Measurements from ENCODE around the gene DCDC1.

Gene DCDC1

GRCh38 chr11:30855383-30856006 lies 514.0 kb downstream of the DCDC1 start:
- DNase-seq (ENCODE audit: low read depth, low spot score): no peak

DNA sequence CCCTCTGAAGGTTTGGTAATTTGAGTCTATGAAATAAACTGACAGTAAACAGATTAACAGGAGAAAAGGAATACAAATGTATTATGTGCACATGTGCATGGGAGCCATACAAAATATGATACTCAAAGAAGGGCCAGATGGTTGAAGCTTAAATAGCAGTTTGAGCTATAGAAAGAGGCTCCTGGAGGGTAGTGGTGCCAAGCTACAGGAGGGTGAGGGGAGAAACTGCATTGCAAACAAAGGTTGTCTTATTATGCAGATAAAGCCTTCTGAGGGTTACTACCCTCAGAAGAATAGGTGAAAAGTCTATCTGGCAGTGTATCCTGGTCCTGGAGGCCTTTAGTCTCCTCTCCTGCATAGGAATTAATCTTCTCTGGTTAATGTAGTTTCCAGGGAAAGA lies 516.1 kb downstream of the DCDC1 start:
- no peak for DNase-seq (ENCODE audit: low read depth, low spot score)

GRCh38 chr11:30852645-30853044 lies 516.9 kb downstream of the DCDC1 start:
- no peak for DNase-seq (ENCODE audit: low read depth, low spot score)

DNA sequence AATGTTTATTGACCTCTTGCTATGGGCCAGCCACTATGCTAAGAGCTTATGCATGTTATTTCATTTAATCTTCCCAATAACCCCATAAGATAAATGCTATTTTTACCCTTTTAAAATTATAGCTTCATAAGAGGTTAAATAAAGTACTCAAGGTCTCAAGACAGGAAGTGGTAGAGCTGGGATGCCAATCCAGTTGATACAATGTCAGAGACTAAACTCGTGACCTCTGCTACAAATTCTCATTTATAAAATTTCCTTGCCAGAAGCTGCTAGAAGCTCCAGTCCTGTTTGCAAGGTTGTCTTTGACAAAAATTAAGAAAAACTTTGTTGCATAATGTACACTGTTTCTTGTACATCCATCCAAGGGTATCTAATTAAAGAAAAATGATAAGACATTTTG lies 517.4 kb downstream of the DCDC1 start:
- DNase-seq (ENCODE audit: low read depth, low spot score): no peak

- DNase-seq (ENCODE audit: low read depth, low spot score): no peak
These were observed 532.3 kb downstream of the DCDC1 start for GRCh38 chr11:30837252-30837651.

GRCh38 chr11:30832831-30833230 lies 536.7 kb downstream of the DCDC1 start:
- no peak for DNase-seq (ENCODE audit: low read depth, low spot score)

GRCh38 chr11:30830681-30831080 lies 538.9 kb downstream of the DCDC1 start:
- DNase-seq (ENCODE audit: low read depth, low spot score): no peak

- DNase-seq (ENCODE audit: low read depth, low spot score): no peak
These were observed 542.6 kb downstream of the DCDC1 start for GRCh38 chr11:30826911-30827310.

DNA sequence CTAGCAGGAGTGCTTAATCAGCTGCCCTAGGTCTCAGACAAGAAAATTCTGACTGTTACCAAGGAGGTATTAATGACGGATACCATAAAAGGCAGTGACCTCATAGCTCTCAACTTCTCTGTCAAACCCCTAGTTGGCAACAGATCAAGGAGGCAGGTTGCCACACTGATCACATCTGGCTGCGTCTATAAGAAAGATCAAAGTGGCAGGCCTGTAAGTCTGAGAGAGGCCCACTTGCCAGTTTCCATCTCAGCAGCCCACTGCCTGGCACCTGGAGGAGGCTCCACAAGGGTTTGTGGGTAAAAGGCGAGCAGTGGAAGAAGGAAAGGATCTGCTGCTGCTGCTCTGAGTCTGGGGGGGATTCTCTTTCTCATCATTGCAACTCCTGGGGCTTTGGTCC lies 543.8 kb downstream of the DCDC1 start:
- DNase-seq (ENCODE audit: low read depth, low spot score): no peak

GRCh38 chr11:30823119-30823518 lies 546.4 kb downstream of the DCDC1 start:
- no peak for DNase-seq (ENCODE audit: low read depth, low spot score)

DNA sequence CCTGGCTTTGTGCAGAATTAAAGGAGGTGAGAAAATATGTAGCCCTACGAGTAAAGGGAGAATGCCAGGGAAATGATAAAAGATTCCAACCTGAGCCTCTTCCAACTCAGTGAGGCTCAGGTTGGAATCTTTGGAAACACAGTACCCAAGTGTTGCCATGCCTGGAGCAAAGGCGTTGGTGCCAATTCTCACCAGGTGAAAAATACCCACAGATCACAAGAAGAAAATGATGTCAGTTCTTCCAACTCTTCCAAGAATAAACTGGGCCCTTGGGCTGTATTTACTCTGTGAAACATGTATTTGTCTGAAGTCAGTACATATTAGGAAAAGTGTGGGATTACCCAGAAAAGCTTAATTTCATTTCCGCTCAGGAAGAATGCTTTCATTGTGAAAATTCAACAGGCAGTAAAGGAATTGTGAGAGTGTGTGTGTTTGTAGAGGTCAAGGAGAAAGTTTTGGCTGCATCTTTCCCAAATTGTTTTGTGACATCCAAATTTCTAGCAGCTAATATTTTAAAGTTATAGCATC lies 548.0 kb downstream of the DCDC1 start:
- DNase-seq (ENCODE audit: low read depth, low spot score): no peak

DNA sequence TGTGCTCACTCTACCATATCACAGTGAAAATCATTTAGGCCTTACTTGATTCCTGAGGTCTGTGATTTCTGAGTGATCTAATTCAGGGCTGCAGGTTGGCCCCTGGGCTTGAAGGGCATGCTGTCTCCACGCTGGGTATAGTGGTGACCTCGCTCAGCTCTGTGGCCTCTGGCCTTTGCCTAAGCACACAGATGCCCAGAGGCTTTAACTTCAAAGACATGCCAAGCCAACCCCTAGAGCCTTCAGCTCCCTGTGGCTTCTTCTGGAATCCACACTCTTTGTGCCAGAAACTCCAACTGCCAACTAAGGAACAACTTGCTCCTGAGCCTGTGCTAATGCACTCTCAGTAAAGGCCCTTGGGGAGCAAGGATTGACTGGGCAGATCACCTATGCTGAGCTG lies 550.8 kb downstream of the DCDC1 start:
- DNase-seq (ENCODE audit: low read depth, low spot score): no peak

DNA sequence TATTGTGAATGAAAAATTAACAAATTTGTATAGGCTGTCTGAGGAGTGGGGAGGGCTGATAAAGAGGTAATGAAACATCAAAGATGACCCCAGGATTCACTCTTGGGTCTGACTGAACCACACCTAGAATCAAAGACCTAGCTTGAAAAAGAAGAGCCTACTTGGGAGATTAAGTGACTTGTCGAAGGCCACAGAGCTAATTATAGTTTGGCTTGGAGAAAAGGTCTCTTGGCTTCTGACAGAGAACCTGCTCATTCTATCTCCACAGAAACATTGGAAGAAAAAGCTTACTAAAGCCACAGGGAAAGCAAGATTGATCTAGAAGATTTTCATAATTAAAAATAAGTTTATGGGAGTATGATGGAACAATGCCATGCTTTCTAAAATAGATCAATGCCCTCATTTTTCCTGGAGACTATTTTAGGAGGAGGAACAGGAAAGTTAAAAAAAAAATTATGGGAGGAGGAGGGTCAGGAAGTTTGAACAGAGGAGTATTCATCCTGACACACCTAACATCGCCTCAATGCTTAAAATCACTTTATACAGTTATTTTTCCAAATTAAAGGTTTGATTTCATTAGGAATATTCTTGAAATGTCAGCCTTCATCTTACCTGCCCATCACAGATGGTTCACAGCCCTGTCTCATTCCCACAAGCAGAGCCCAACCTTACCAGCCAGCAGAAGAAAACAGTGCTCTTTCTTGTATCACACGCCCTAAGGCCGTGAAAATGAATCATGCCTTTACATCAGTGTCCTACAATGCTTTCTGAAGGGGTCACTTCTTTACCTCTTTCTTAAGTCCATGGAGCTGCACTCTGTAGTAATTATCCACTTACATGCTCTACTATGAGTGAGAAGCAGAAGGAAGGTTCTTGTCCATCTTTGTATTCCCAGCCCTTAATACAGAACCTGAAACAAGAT lies 552.3 kb downstream of the DCDC1 start:
- no peak for DNase-seq (ENCODE audit: low read depth, low spot score)

- no peak for DNase-seq (ENCODE audit: low read depth, low spot score)
These were observed 553.9 kb downstream of the DCDC1 start for GRCh38 chr11:30815619-30816018.

GRCh38 chr11:30814737-30815136 lies 554.8 kb downstream of the DCDC1 start:
- no peak for DNase-seq (ENCODE audit: low read depth, low spot score)
